DND-41 (cell line): ENCODE data around the gene ELOVL5.

ENCODE experiments used
- ATAC-seq: fragments of 200-7000 bp; cut with Tn5 transposase; 3 replicates; pipeline ENCODE4 v1.9.1; 2021; ENCODE audit warnings: low read depth; ENCODE audit not compliant: insufficient read depth
- DNase-seq: peaks from one replicate; pipeline ENCODE4 v3.0.0-alpha.2; 2020
- H2AFZ ChIP-seq: 2 replicates; pipeline ENCODE4 v1.6.0; 2012; ENCODE audit warnings: low read depth, low read length
- H3K27ac ChIP-seq: 2 replicates; pipeline ENCODE4 v1.5.1; 2012; ENCODE audit warnings: low read length, inconsistent platforms
- H3K27me3 ChIP-seq: fragments of 200-600 bp; sonication (generic); 2 replicates; pipeline ENCODE4 v1.6.0; 2012; ENCODE audit warnings: low read length, mild to moderate bottlenecking, inconsistent platforms; ENCODE audit not compliant: insufficient read depth, poor library complexity
- H3K36me3 ChIP-seq: 2 replicates; pipeline ENCODE4 v1.5.1; 2012; ENCODE audit warnings: low read length, inconsistent platforms; ENCODE audit not compliant: insufficient read depth
- H3K4me1 ChIP-seq: 2 replicates; pipeline ENCODE4 v1.5.1; 2012; ENCODE audit warnings: mild to moderate bottlenecking, low read length; ENCODE audit not compliant: insufficient read depth
- H3K4me2 ChIP-seq: 2 replicates; pipeline ENCODE4 v1.6.0; 2012; ENCODE audit warnings: mild to moderate bottlenecking, moderate library complexity, low read length, inconsistent platforms; ENCODE audit not compliant: insufficient read depth
- H3K4me3 ChIP-seq, 2 experiments: fragments of 200-600 bp in 1 of 2; shearing (Covaris generic) in 1 of 2; 2 replicates each; pipeline ENCODE4 v1.5.1; 2012 to 2016; ENCODE audit warnings: inconsistent platforms in 2 of 2, low read length in 2 of 2, mild to moderate bottlenecking in 2 of 2, low read depth in 1 of 2, moderate library complexity in 1 of 2
- H3K79me2 ChIP-seq: 2 replicates; pipeline ENCODE4 v1.6.0; 2012; ENCODE audit warnings: low read length, inconsistent platforms; ENCODE audit not compliant: insufficient read depth
- H3K9ac ChIP-seq: 2 replicates; pipeline ENCODE4 v1.6.0; 2012; ENCODE audit warnings: low read depth, mild to moderate bottlenecking, inconsistent platforms, low read length, moderate library complexity
- H3K9me3 ChIP-seq: 2 replicates; pipeline ENCODE4 v1.5.1; 2012; ENCODE audit warnings: low read length, moderate library complexity, mild to moderate bottlenecking, inconsistent platforms; ENCODE audit not compliant: insufficient read depth, severe bottlenecking
- H4K20me1 ChIP-seq: 2 replicates; pipeline ENCODE4 v1.6.0; 2012; ENCODE audit warnings: low read length; ENCODE audit not compliant: insufficient read depth
- EZH2 ChIP-seq: IDR thresholded peaks from 3 replicates; pipeline ENCODE4 v1.6.1; 2012; ENCODE audit warnings: borderline replicate concordance, low read depth, mild to moderate bottlenecking, moderate library complexity, low read length, inconsistent platforms; ENCODE audit not compliant: severe bottlenecking
- TF ChIP-seq, protein P1 (sequence below): IDR thresholded peaks from 2 replicates; pipeline ENCODE4 v1.5.1; 2012; ENCODE audit warnings: borderline replicate concordance, low read length, moderate library complexity, mild to moderate bottlenecking; ENCODE audit not compliant: poor library complexity, severe bottlenecking; ENCODE audit errors: extremely low read depth

ELOVL5 gene

GRCh38 chr6:53279293-53279692, 69.5 kb downstream of the ELOVL5 start:
- Histone ChIP-seq H3K4me2 (no peak overlapping the region), H3K36me3 (peaks cover 88% of the 10 kb centered on the region)

GRCh38 chr6:53273370-53273769, 75.4 kb downstream of the ELOVL5 start:
- Histone ChIP-seq H3K79me2 (peaks cover 3% of the 10 kb centered on the region; the same call in 1 of the 2 replicates), H2AFZ (no peak overlapping the region), H3K9me3 (no peaks in the 10 kb centered on the region), H3K9ac (no peak overlapping the region), H3K27ac (no peak overlapping the region), H4K20me1 (peaks cover 6% of the 10 kb centered on the region; the same call in 1 of the 2 replicates), H3K27me3 (no peaks in the 10 kb centered on the region), H3K4me3 (no peak overlapping the region), H3K36me3 (peaks cover 98% of the 10 kb centered on the region), H3K4me2 (no peak overlapping the region), H3K4me1 (no peaks in the 10 kb centered on the region)
- DNase-seq (no peak), ATAC-seq (no peak)
- TF ChIP-seq, protein P1, sequence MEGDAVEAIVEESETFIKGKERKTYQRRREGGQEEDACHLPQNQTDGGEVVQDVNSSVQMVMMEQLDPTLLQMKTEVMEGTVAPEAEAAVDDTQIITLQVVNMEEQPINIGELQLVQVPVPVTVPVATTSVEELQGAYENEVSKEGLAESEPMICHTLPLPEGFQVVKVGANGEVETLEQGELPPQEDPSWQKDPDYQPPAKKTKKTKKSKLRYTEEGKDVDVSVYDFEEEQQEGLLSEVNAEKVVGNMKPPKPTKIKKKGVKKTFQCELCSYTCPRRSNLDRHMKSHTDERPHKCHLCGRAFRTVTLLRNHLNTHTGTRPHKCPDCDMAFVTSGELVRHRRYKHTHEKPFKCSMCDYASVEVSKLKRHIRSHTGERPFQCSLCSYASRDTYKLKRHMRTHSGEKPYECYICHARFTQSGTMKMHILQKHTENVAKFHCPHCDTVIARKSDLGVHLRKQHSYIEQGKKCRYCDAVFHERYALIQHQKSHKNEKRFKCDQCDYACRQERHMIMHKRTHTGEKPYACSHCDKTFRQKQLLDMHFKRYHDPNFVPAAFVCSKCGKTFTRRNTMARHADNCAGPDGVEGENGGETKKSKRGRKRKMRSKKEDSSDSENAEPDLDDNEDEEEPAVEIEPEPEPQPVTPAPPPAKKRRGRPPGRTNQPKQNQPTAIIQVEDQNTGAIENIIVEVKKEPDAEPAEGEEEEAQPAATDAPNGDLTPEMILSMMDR, result no peak
- no peak for TF ChIP-seq EZH2

More at GRCh38 chr6:53279293-53279692, 69.5 kb downstream of the ELOVL5 start:
- ATAC-seq (no peak), DNase-seq (no peak)
- Histone ChIP-seq H3K4me1 (no peaks in the 10 kb centered on the region), H3K27ac (no peak overlapping the region), H3K9ac (no peak overlapping the region), H2AFZ (no peak overlapping the region), H3K27me3 (no peaks in the 10 kb centered on the region), H3K4me3 (no peak overlapping the region), H3K79me2 (peaks cover 56% of the 10 kb centered on the region), H3K9me3 (no peaks in the 10 kb centered on the region), H4K20me1 (peaks cover 24% of the 10 kb centered on the region)
- TF ChIP-seq, protein P1, result no peak
- TF ChIP-seq EZH2, result no peak

DNA sequence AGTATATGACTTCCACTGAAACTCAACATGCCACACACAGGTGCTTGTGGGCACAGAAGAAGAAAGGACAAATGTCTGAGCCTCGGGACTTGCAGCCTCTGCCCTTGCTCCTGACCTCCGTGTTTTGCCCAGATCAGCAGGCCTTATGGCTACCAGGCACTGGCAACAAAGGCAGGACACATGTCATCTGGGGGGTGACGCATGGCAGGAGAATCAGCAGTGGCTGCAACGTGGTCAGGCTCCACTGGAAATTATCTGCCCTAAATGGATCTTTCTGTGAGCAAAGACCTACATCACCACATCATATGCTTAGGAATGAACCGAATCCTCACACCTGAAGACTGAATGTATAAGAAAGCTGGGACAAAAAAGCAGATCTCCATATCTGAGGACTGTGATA, 78.9 kb downstream of the ELOVL5 start:
- no peak overlapping the region for H3K4me2 ChIP-seq
- peaks cover 98% of the 10 kb centered on the region for H3K36me3 ChIP-seq
- no peak overlapping the region for H2AFZ ChIP-seq
- TF ChIP-seq, protein P1, result no peak
- no peak for TF ChIP-seq EZH2
- no peak overlapping the region for H3K9ac ChIP-seq
- ATAC-seq (no peak), DNase-seq (no peak)
- no peaks in the 10 kb centered on the region for H3K9me3 ChIP-seq
- no peak overlapping the region for H3K4me3 ChIP-seq
- H3K27me3 ChIP-seq, result no peaks in the 10 kb centered on the region
- H4K20me1 ChIP-seq, result no peaks in the 10 kb centered on the region
- no peaks in the 10 kb centered on the region for H3K4me1 ChIP-seq
- no peaks in the 10 kb centered on the region; the same call in 1 of the 2 replicates for H3K79me2 ChIP-seq
- H3K27ac ChIP-seq, result peak overlapping the region; percentile 28
